Hepatocyte (in vitro differentiated cells): Measurements from ENCODE around the gene RINL.

Source experiments
- EZH2 ChIP-seq: fragments of 200-600 bp; sonication (generic); IDR thresholded peaks from 2 replicates; pipeline ENCODE4 v1.6.1; 2016; ENCODE audit warnings: antibody characterized with exemption, mild to moderate bottlenecking, borderline replicate concordance
- TF ChIP-seq, protein P1 (sequence below): fragments of 200-600 bp; sonication (generic); IDR thresholded peaks from 2 replicates; pipeline ENCODE4 v1.5.1; 2016; ENCODE audit warnings: antibody characterized with exemption, mild to moderate bottlenecking; ENCODE audit not compliant: poor library complexity

DNA sequence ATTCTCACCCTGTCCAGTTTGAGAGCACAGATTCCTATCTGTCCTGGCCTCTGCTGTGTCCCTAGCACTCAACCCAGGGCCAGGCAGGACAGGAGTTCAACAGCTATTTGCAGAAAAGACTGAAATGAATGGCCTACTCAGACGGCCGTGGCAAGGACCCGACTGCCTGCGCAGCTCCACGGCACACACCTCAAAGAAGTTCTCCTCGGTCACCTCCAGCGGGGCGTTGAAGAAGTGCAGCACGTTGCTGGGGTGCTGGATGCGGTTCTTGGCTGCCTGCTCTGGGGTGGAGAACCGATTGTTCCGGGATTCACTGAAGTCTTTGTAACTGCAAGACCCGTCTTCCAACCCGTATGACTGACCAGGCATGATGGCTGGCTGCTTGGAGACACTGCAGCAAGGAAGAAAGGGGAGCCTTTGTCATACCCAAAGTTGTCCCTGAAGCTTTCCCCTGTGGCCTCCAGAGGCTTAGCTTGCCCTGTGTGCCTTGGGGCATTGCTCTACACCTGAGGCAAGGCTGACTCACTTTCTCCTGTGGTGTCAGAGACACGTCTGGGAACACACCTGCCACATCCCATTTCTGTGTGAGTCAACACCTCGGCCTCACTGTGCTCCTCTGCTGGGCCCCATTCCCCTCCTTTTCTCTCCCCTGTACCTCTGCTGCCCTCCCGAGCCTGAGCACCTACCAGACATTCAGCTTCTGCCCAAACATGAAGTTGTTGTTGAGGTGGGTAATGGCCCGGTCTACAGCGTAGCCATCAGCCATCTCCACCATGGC lies 39.7 kb downstream of the RINL start:
- TF ChIP-seq, protein P1, sequence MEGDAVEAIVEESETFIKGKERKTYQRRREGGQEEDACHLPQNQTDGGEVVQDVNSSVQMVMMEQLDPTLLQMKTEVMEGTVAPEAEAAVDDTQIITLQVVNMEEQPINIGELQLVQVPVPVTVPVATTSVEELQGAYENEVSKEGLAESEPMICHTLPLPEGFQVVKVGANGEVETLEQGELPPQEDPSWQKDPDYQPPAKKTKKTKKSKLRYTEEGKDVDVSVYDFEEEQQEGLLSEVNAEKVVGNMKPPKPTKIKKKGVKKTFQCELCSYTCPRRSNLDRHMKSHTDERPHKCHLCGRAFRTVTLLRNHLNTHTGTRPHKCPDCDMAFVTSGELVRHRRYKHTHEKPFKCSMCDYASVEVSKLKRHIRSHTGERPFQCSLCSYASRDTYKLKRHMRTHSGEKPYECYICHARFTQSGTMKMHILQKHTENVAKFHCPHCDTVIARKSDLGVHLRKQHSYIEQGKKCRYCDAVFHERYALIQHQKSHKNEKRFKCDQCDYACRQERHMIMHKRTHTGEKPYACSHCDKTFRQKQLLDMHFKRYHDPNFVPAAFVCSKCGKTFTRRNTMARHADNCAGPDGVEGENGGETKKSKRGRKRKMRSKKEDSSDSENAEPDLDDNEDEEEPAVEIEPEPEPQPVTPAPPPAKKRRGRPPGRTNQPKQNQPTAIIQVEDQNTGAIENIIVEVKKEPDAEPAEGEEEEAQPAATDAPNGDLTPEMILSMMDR = peak; percentile 33
- TF ChIP-seq EZH2 = no peak
